Suprapubic skin (tissue), 4 donors: Measurements from ENCODE around the gene RNGTT. TPM values are rescaled to one million over a fixed set of nuclear protein-coding genes. Genes with fewer than 3 reads are reported as not detected.
"Not testable (repeated sequence)": the region's sequence is repeated elsewhere in the genome, so short reads cannot be mapped to it uniquely, and the experiment has no call there.

Source experiments
- DNase-seq, 2 donors: peaks; one replicate each; pipeline ENCODE4 v3.0.0-alpha.2; 2019; ENCODE audit warnings: low spot score in 2 of 2
- H3K27ac ChIP-seq: fragments of 200-600 bp; sonication (generic); one replicate; pipeline ENCODE4 v1.5.1; 2019
- H3K27me3 ChIP-seq: fragments of 200-600 bp; sonication (generic); one replicate; pipeline ENCODE4 v1.5.1; 2019
- H3K36me3 ChIP-seq: fragments of 200-600 bp; sonication (generic); one replicate; pipeline ENCODE4 v1.5.1; 2019
- H3K4me1 ChIP-seq: fragments of 200-600 bp; sonication (generic); one replicate; pipeline ENCODE4 v1.5.1; 2019
- H3K4me3 ChIP-seq: fragments of 200-600 bp; sonication (generic); one replicate; pipeline ENCODE4 v1.5.1; 2019; ENCODE audit warnings: mild to moderate bottlenecking
- H3K9me3 ChIP-seq: fragments of 200-600 bp; sonication (generic); one replicate; pipeline ENCODE4 v1.5.1; 2019
- EP300 ChIP-seq: sonication (generic); formaldehyde crosslinking; IDR thresholded peaks from one replicate; pipeline ENCODE4 v1.6.1; 2017; ENCODE audit warnings: antibody characterized with exemption
- POLR2A ChIP-seq, 2 donors: fragments of 450-650 bp; IDR thresholded peaks; one replicate each; pipeline ENCODE4 v1.6.1; 2017; ENCODE audit warnings: antibody characterized with exemption in 2 of 2, mild to moderate bottlenecking in 2 of 2, moderate library complexity in 2 of 2
- POLR2AphosphoS5 ChIP-seq, 3 donors: sonication (generic); formaldehyde crosslinking; IDR thresholded peaks; one replicate each; pipeline ENCODE4 v1.6.1; 2017; ENCODE audit warnings: antibody characterized with exemption in 3 of 3
- WGBS: methylation state at CpG from one replicate; pipeline ENCODE4 v1.1.5; 2018; 5-methylcytosine and 5-hydroxymethylcytosine counted together
- total RNA-seq, 4 donors: library from RNA; depleted of rRNA; stranded (reverse); fragments of >200 nt; gene quantifications; one replicate each; pipeline ENCODE4 v1.1.0, GENCODE V29; 2016
- TF ChIP-seq, protein P1 (sequence below), 2 donors: fragments of 200-600 bp in 1 of 2; fragments of 450-650 bp in 1 of 2; sonication (generic) in 1 of 2; IDR thresholded peaks; one replicate each; pipeline ENCODE4 v1.5.1; 2016 to 2019; ENCODE audit warnings: antibody characterized with exemption in 2 of 2, mild to moderate bottlenecking in 1 of 2, moderate library complexity in 1 of 2

The RNGTT gene
- total RNA-seq, 4 donors from 2014 or later: 8.6 to 13.6 (median 11.6) TPM

DNA sequence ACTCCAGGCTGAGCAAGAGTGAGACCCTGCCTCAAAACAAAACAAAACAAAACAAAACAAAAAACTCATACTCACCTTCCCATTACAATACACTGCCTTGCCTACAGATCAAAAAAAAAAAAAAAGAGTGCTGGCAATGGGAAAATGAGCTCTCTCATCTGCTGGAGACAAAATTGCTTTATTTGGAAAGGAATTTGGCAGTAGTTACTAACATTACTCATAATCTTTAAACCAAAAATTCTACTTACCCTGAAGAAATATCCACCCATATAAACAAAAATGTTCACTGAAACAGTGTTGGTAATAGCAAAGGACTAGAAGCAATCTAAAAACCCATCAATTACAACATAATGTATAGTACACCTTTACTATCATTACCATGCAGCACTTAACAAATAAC, 120.4 kb downstream of the RNGTT start:
- DNase-seq: no peak
- H3K27me3 ChIP-seq: no peaks in the 10 kb centered on the region
- no peak overlapping the region for H3K4me3 ChIP-seq
- no peaks in the 10 kb centered on the region for H3K4me1 ChIP-seq
- peak overlapping the region; percentile 20 for H3K27ac ChIP-seq
- H3K9me3 ChIP-seq: no peaks in the 10 kb centered on the region
- no peaks in the 10 kb centered on the region for H3K36me3 ChIP-seq
- no peak for TF ChIP-seq EP300
- no peak for TF ChIP-seq POLR2AphosphoS5 (IDR thresholded peaks at IDR 0.05)
- TF ChIP-seq POLR2A (IDR thresholded peaks at IDR 0.05): no peak
- TF ChIP-seq, protein P1, sequence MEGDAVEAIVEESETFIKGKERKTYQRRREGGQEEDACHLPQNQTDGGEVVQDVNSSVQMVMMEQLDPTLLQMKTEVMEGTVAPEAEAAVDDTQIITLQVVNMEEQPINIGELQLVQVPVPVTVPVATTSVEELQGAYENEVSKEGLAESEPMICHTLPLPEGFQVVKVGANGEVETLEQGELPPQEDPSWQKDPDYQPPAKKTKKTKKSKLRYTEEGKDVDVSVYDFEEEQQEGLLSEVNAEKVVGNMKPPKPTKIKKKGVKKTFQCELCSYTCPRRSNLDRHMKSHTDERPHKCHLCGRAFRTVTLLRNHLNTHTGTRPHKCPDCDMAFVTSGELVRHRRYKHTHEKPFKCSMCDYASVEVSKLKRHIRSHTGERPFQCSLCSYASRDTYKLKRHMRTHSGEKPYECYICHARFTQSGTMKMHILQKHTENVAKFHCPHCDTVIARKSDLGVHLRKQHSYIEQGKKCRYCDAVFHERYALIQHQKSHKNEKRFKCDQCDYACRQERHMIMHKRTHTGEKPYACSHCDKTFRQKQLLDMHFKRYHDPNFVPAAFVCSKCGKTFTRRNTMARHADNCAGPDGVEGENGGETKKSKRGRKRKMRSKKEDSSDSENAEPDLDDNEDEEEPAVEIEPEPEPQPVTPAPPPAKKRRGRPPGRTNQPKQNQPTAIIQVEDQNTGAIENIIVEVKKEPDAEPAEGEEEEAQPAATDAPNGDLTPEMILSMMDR (IDR thresholded peaks at IDR 0.05): no peak

DNA sequence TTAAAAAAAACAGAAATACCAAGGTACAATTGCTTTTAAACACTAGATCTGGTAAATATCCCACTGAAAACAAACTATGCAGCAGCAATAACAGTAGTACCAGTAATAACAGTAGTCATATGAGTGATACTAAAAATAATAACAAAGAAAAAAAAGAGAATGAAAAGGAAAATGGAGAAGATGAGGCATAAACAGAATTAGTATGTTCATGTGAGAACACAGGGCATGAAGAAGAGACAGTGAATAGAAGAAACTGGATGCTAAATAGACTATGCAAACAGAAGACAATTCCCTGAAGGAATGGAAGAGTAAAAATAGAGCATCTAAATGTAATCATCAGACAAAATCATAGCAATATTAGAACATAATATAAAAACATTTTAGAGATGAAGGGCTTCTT, 121.1 kb downstream of the RNGTT start:
- Histone ChIP-seq H3K27ac (no peak overlapping the region), H3K4me3 (no peak overlapping the region), H3K4me1 (no peaks in the 10 kb centered on the region), H3K36me3 (no peaks in the 10 kb centered on the region), H3K27me3 (no peaks in the 10 kb centered on the region), H3K9me3 (no peaks in the 10 kb centered on the region)
- no peak for DNase-seq
- no peak for TF ChIP-seq POLR2A (IDR thresholded peaks at IDR 0.05)
- no peak for TF ChIP-seq EP300
- TF ChIP-seq, protein P1 (IDR thresholded peaks at IDR 0.05): no peak
- TF ChIP-seq POLR2AphosphoS5 (IDR thresholded peaks at IDR 0.05): no peak

DNA sequence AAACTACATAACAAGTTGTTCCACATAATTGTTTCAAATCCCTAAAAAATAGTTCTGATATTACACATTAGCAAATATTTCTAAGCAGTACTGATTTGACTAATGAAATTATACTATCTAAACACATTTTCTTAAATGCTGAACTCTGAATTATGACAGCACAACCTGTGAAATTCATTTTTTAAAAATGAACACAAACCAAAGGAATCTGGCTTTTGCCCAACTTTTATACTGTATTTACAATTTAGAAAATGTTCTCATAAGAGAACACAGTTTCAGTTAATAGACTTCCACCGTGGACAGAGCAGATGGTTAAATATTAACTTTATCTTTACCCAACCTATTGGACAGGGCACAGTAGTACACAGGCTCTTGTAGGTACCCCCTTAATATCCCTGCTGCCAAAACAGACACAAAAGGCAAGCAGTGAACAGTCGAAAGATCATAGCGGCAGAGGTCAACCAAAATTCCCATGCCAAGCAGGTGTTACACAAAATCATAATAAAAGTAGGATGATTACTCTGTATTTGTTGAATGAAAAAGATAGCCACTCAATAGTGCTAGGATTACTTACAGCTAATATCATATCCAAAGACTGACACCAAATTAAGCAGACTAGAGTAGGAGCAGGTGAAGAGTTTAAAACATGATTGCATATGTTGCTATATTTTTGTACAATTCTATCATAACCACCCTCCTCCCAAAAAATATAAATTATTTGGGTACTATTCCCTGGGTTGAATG, 122.5 kb downstream of the RNGTT start:
- 69% methylated on average over 3 of the region's 3 CpGs for WGBS
- Histone ChIP-seq H3K4me3 (no peak overlapping the region), H3K9me3 (no peaks in the 10 kb centered on the region), H3K36me3 (no peaks in the 10 kb centered on the region), H3K4me1 (no peaks in the 10 kb centered on the region), H3K27ac (no peak overlapping the region), H3K27me3 (no peaks in the 10 kb centered on the region)
- no peak for DNase-seq
- TF ChIP-seq, protein P1 (IDR thresholded peaks at IDR 0.05): no peak
- TF ChIP-seq EP300: no peak
- TF ChIP-seq POLR2A (IDR thresholded peaks at IDR 0.05): no peak
- no peak for TF ChIP-seq POLR2AphosphoS5 (IDR thresholded peaks at IDR 0.05)

DNA sequence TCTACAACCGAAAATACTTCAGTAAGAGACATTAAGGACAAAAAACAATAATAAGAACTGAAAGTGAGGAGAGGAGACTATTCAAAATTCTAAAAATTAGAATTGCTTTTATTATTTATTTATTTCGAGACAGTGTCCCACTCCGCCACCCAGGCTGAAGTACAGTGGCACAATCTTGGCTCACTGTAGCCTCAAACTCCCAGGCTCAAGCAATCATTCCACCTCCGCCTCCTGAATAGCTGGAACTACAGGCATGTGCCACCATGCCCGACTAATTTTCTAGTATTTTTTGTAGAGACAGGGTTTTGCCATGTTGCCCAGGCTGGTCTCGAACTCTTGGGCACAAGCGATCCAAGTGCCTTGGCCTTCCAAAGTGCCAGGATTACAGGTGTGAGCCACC, 123.1 kb downstream of the RNGTT start:
- no peak overlapping the region for H3K4me3 ChIP-seq
- DNase-seq: no peak
- no peak overlapping the region for H3K27ac ChIP-seq
- H3K4me1 ChIP-seq: no peaks in the 10 kb centered on the region
- no peaks in the 10 kb centered on the region for H3K36me3 ChIP-seq
- no peaks in the 10 kb centered on the region for H3K27me3 ChIP-seq
- no peaks in the 10 kb centered on the region for H3K9me3 ChIP-seq
- WGBS: 89% methylated on average over 7 of the region's 7 CpGs
- TF ChIP-seq EP300: no peak
- TF ChIP-seq, protein P1 (IDR thresholded peaks at IDR 0.05): no peak
- TF ChIP-seq POLR2AphosphoS5 (IDR thresholded peaks at IDR 0.05): no peak
- no peak for TF ChIP-seq POLR2A (IDR thresholded peaks at IDR 0.05)

DNA sequence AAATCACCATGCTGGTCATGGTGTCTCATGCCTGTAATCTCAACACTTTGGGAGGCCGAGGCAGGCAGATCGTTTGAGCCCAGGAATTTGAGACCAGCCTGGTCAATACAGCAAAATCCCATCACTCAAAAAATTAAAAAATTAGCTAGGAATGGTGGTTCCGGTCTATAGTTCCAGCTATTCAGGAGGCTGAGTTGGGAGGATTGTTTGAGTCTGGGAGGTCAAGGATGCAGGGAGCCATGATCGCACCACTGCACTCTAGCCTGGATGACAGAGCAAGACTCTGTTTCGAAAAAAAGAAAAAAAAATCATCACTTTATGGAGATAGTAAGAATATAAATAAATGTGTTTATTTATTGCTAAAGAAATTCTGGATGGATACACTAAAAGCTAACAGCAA, 124.1 kb downstream of the RNGTT start:
- no peaks in the 10 kb centered on the region for H3K27me3 ChIP-seq
- no peak for TF ChIP-seq POLR2A (IDR thresholded peaks at IDR 0.05)
- no peaks in the 10 kb centered on the region for H3K36me3 ChIP-seq
- no peak for DNase-seq
- no peak overlapping the region for H3K4me3 ChIP-seq
- H3K4me1 ChIP-seq: no peaks in the 10 kb centered on the region
- no peaks in the 10 kb centered on the region for H3K9me3 ChIP-seq
- no peak overlapping the region for H3K27ac ChIP-seq
- WGBS: 95% methylated on average over 5 of the region's 5 CpGs

DNA sequence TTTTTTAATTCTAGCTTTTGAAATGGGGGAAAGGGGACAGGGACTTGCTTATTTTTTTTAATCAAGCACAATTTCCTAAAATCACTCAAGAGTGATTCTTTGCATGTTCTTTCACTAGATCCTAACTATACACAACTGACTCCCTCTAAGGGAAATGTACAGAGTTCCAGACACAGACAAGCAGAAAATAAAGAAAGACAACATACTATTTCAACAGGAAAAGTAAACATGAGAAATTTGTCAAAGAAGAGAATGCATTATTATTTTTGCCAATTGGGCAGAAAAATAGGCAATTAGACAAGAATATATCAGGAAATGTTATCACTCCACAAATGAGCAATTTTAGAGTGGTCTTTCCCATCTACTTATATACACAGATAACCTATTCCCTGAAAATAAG, 128.2 kb downstream of the RNGTT start:
- TF ChIP-seq, protein P1 (IDR thresholded peaks at IDR 0.05): no peak
- TF ChIP-seq POLR2A (IDR thresholded peaks at IDR 0.05): no peak
- H3K4me1 ChIP-seq: no peaks in the 10 kb centered on the region
- no peak for DNase-seq
- H3K27ac ChIP-seq: no peak overlapping the region
- H3K4me3 ChIP-seq: no peak overlapping the region
- H3K9me3 ChIP-seq: peaks cover 4% of the 10 kb centered on the region
- no peaks in the 10 kb centered on the region for H3K36me3 ChIP-seq
- H3K27me3 ChIP-seq: no peaks in the 10 kb centered on the region

DNA sequence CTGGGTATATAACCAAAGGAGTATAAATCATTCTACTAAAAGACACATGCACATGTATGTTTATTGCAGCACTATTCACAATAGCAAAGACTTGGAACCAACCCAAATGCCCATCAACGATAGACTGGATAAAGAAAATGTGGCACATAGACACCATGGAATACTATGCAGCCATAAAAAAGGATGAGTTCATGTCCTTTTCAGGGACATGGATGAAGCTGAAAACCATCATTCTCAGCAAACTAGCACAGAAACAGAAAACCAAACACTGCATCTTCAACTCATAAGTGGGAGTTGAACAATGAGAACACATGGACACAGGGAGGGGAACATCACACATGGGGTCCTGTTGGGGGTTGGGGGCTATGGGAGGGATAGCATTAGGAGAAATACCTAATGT, 130.3 kb downstream of the RNGTT start:
- 93% methylated on average over 1 of the region's 1 CpG for WGBS
- not testable (repeated sequence) for H3K36me3 ChIP-seq, H3K27me3 ChIP-seq, H3K9me3 ChIP-seq, H3K27ac ChIP-seq, DNase-seq, H3K4me1 ChIP-seq, H3K4me3 ChIP-seq

DNA sequence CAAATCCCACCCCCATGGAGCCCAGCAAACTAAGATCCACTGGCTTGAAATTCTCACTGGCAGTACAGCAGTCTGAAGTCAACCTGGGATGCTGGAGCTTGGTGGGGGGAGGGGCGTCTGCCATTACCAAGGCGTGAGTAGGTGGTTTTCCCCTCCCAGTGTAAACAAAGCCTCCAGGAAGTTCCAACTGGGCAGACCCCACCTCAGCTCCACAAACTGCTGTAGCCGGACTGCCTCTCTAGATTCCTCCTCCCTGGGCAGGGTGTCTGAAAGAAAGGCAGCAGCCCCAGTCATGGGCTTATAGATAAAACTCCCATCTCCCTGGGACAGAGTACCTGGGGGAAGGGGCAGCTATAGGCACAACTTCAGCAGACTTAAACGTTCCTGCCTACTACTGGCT, 135.8 kb downstream of the RNGTT start:
- not testable (repeated sequence) for H3K27me3 ChIP-seq, H3K27ac ChIP-seq, H3K9me3 ChIP-seq, H3K4me3 ChIP-seq, DNase-seq, H3K4me1 ChIP-seq
- H3K36me3 ChIP-seq: peaks cover 11% of the 10 kb centered on the region
- WGBS: no CpG with 5 or more reads among the region's 4 CpGs
